Glutamatergic neuron (in vitro differentiated cells): ENCODE data around the gene TBC1D22A. TPM values are rescaled to one million over a fixed set of nuclear protein-coding genes. Genes with fewer than 3 reads are reported as not detected.
A peak's percentile ranks its signal among the peaks of the same experiment; 100 is the strongest.

ENCODE experiments used
- DNase-seq: peaks from one replicate; pipeline ENCODE4 v3.0.0; 2022
- H3K27ac Mint-ChIP-seq: one replicate; pipeline ENCODE4 v1.8.0; 2020; ENCODE audit warnings: mild to moderate bottlenecking, mixed read lengths, inconsistent platforms; ENCODE audit not compliant: unreplicated experiment
- H3K27me3 Mint-ChIP-seq: one replicate; pipeline ENCODE4 v1.8.0; 2020; ENCODE audit warnings: mild to moderate bottlenecking, moderate library complexity, mixed read lengths, inconsistent platforms; ENCODE audit not compliant: unreplicated experiment
- H3K36me3 Mint-ChIP-seq: one replicate; pipeline ENCODE4 v1.8.0; 2020; ENCODE audit warnings: mild to moderate bottlenecking, mixed read lengths, inconsistent platforms; ENCODE audit not compliant: unreplicated experiment
- H3K4me1 Mint-ChIP-seq: one replicate; pipeline ENCODE4 v1.8.0; 2020; ENCODE audit warnings: mild to moderate bottlenecking, low read depth, mixed read lengths, inconsistent platforms; ENCODE audit not compliant: unreplicated experiment
- H3K4me3 Mint-ChIP-seq: one replicate; pipeline ENCODE4 v1.8.0; 2020; ENCODE audit warnings: mild to moderate bottlenecking, mixed read lengths, inconsistent platforms; ENCODE audit not compliant: unreplicated experiment
- H3K9me3 Mint-ChIP-seq: one replicate; pipeline ENCODE4 v1.8.0; 2020; ENCODE audit warnings: mild to moderate bottlenecking, moderate library complexity, mixed read lengths, inconsistent platforms; ENCODE audit not compliant: unreplicated experiment
- CTCF ChIP-seq: fragments of 200-600 bp; sonication (generic); IDR thresholded peaks from one replicate; pipeline ENCODE4 v1.5.0; 2021; ENCODE audit not compliant: partially characterized antibody, unreplicated experiment
- total RNA-seq: library from RNA; stranded (reverse); fragmentation: NEBNext Ultra II Directional; extraction: Animal tissue kit (Norgen Biotek cat#: 25700); gene quantifications from one replicate; pipeline ENCODE4 v1.2.1, GENCODE V29; 2021; ENCODE audit not compliant: unreplicated experiment

TBC1D22A gene
- total RNA-seq, 1 donor from 2014 or later: 23.0 TPM

DNA sequence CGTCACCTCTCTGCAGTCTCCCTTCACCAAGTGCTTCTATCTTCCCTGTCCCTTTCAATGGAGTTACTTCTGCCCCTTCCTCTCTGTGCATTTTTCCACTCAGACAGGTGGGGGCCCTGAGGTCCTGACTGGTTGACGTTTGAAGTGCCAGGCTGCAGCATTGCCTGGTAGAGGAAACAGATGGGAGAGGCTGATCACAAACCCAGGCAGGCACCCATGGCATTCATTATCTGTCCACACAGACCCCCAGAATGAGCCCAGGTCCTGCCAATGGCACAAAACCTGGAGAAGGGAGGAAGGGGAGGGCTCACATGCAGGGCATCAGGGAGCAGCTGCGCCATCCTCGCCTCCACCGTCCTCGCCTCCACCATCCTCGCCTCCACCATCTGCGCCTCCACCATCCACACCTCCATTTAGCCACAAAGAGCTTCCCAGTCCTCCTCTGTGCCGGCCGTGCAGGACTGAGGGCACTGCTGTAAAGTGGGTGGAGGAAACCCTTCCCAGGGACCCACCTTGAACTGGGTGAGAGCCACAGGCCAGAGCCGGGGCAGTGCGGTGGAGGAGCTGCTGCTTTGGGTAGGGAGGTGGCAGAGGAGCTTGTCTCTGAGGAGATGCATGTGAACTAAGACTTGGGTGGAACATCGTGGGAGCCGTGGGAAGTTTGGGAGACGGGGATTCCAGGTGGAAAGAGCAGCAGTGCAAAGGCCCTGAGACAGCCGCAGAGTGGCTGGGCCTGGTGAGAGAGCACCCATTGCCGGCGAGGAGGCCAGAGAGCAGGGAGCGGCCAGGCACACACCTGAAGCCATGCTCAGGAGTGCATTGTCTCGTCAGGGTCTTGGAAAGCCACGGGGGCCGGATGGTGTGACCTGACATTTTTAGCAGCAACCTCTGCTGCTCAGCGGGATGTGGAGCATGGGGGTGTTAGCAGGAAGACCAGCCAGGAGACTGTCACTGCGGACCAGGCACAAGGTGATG lies 145.1 kb downstream of the TBC1D22A start:
- peaks cover 7% of the 10 kb centered on the region for H3K9me3 Mint-ChIP-seq
- TF ChIP-seq CTCF: no peak
- H3K4me3 Mint-ChIP-seq: no peak overlapping the region
- H3K4me1 Mint-ChIP-seq: peaks cover 6% of the 10 kb centered on the region
- no peak for DNase-seq
- peaks cover 4% of the 10 kb centered on the region for H3K27me3 Mint-ChIP-seq
- H3K27ac Mint-ChIP-seq: no peak overlapping the region
- no peaks in the 10 kb centered on the region for H3K36me3 Mint-ChIP-seq

DNA sequence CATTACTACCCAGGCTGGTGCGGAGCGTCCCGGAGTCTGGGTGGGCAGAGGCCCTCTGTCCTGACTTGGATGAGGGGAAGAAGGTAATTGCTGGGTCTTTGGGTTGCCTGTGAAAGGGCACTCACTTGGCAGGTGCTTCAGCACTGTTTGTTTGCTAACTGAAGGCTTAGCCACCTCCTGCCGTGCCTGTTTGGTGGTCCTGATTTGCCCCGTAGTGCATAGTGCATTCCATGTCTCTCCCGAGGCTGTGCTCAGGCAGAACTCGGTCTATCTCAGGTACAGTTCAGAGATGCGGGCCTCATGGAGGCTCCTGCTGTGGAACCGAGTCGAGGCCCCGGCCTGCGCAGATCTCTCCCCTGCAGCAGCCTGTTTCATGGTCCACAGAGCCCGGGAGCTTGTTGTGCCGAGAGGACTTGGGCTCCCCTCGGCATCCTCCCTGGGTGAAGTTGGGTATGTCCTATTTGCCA lies 146.2 kb downstream of the TBC1D22A start:
- DNase-seq: peak; percentile 11
- peaks cover 4% of the 10 kb centered on the region for H3K27me3 Mint-ChIP-seq
- peaks cover 12% of the 10 kb centered on the region for H3K4me1 Mint-ChIP-seq
- H3K27ac Mint-ChIP-seq: no peak overlapping the region
- H3K4me3 Mint-ChIP-seq: no peak overlapping the region
- no peaks in the 10 kb centered on the region for H3K36me3 Mint-ChIP-seq
- TF ChIP-seq CTCF: no peak
- H3K9me3 Mint-ChIP-seq: peaks cover 6% of the 10 kb centered on the region

DNA sequence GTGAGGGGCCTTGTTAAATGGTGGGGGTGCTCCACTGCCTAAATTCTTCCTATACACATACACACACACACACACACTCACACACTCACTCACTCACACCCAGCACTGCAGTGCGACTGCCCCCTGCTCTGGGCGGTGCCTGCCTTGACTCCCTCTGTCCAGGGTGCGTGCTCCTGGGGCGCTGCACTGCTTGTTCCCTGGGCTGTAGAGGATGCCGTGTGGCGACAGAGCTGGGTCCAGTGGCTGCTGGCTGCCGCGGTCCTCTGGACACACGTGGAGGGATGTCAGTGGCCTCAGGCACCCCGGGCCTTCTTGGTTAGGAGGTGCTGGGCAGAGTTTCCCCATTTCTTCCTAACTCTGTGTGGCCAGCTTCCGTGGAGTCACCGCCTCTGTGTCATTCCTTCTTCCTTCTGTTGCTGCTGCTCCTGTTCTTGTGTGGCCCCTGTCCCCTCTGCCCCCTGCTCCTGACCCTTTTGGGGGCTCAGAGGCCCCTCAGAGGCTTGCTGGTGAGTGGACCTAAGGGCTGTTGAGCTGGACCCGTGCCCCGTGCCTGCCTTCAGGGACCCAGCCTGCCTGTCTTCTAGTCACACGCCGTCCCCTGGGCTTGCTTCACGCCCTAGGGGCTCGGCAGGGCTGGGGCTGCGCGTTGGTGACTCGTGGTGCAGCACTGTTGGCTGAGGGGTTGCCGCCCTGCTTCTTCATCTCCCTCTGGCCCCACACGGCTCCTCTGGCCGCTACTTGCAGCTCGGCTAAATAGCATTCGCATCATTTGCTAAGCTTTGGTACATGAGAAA lies 147.0 kb downstream of the TBC1D22A start:
- Mint-ChIP-seq H3K36me3 (no peaks in the 10 kb centered on the region), H3K4me1 (peaks cover 12% of the 10 kb centered on the region), H3K27me3 (peaks cover 4% of the 10 kb centered on the region), H3K9me3 (peaks cover 6% of the 10 kb centered on the region), H3K27ac (no peak overlapping the region), H3K4me3 (peak overlapping the region; percentile 56)
- DNase-seq: no peak
- no peak for TF ChIP-seq CTCF

GRCh38 chr22:46910624-46911023 lies 148.2 kb downstream of the TBC1D22A start:
- Mint-ChIP-seq H3K27ac (peak overlapping the region; percentile 28), H3K4me1 (peaks cover 19% of the 10 kb centered on the region), H3K27me3 (peaks cover 4% of the 10 kb centered on the region), H3K4me3 (no peak overlapping the region), H3K36me3 (no peaks in the 10 kb centered on the region), H3K9me3 (peaks cover 7% of the 10 kb centered on the region)
- no peak for DNase-seq
- no peak for TF ChIP-seq CTCF
